ENCODE measurements around the gene TAF4B.
"Not testable (repeated sequence)": the region's sequence is repeated elsewhere in the genome, so short reads cannot be mapped to it uniquely, and the experiment has no call there.

Gene TAF4B

DNA sequence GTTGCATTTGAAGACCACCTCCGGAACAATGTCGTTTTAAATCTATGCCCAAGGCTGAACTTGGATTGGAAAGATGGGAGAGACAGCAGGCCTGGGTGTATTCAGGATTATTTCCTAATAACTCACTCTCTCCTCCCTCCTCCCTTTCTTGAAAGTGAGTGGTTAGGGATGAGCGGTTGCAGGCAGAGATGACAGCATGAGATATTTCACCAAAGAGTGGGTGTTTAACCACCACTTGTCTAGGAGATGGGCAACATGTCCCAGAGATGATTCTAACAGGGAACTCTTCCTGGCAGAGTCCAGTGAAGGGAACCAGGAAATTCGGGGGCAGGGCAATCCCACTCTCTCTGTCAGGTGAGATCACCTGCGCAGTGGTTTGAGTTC lies 198.9 kb downstream of the TAF4B start:
- no peak for DNase-seq

DNA sequence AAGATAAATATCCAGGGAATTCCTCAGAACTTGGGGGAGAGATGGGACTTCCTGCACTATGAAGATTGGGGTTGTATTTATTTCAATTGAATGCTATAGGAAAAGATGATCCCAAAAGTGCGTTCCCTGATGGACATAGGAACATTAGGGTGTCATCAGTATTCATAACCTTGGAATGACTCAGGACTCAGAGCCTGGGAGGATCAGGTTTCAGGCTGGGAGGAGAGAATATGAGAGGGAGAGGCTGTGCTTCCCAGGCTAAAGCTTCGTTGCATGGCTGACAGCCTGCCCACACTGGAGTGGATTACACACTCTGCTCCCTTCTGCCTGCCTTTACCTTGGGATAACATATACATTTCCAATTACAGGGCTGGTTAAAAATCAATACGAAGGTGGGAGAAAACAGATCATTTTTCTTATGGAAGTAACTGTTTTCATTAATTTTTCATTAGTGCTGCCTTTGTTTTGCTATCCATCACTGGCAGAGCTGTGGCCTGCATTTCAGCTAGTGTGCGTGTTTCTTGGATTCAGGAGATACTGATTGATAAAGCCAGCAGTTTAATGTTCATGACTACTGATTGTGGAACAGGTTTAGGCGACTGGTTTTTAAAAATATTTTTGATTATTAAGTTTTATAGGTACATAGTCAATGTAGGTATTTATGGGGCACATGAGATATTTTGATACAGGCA lies 203.4 kb downstream of the TAF4B start:
- no peak for DNase-seq

DNA sequence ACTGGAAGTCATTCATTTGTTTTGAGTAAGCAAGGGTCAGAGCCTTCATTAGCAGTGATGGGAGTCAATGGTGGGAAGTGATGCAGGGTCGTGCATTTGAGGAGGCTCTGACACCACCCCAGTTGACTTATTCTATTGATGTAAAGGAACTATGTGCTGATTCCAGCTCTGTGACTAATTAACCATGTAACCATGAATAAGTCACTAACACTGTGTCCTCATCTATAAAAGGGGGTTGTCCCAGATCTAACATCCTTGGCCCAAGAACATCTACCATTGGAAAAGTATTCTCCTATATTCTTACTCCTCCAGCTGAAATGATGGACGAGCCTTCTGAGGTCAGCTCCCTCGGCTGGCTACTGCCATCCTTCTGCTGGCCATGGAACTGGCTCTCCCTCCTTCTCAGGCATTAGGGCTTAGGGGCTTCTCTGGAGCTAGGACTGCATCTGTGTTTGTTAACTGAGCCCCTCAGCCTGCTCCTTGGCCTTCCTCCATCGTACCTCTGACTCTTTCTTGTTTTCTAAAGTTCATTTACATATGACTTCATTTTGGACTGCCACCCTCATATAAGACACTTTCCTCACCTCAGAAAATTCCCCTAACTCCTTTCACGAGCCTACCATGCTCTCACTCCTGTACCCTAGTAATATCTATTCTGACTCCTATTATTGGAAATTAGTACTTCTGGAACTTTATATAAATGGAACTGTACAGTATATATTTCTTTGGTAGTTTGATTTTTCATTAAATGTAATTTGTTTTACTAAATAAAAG lies 206.6 kb downstream of the TAF4B start:
- DNase-seq = no peak

DNA sequence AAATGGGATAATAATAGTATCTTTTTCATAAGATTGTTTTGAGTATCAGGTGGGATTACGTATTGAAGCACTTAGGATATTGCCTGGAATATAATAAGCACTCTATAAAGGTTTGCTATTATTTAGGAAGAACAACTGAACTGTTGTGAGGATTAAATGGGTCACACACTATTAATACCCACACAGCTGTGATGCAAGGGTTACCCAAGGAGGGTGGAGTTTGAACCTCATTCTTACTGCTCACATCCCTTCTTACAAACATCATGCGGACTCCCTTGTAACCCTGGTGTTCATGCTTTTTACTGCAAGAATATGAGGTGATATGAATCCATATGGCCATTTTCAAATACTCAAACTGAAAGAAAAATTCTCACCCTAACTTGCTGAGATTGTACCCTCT lies 208.6 kb downstream of the TAF4B start:
- no peak for DNase-seq

DNA sequence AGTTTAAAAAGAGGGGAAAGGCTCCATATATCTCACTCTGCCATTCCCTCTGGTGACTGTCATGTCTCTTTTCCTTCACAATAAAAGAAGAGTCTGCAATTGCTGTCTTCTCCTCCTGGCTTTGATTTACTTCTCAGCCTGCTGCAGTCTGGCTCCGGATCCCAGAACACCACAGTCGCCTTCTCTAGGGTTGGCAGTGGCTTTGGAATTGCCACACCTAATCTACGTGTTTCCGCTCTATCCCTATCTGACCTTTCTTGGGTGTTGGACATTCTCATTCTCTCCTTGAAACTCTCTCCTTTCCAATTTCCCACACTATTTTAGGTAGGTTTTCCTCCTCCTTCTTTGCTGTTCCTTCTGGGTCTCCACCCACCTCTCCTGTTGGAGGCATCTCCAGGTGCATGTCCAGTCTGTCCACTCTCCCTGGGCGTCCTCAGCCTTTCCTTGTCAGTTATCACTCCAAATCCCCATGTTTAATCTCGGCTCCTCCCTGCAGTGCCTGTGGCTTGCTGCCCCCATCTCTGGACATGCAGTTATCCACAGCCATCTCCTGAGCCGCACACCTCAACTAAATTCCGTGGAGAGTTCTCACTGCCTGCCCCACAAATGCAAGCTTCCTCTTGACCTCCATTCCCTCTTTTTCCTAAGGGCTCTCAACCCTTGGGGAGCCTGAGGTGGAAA lies 209.3 kb downstream of the TAF4B start:
- no peak for DNase-seq

DNA sequence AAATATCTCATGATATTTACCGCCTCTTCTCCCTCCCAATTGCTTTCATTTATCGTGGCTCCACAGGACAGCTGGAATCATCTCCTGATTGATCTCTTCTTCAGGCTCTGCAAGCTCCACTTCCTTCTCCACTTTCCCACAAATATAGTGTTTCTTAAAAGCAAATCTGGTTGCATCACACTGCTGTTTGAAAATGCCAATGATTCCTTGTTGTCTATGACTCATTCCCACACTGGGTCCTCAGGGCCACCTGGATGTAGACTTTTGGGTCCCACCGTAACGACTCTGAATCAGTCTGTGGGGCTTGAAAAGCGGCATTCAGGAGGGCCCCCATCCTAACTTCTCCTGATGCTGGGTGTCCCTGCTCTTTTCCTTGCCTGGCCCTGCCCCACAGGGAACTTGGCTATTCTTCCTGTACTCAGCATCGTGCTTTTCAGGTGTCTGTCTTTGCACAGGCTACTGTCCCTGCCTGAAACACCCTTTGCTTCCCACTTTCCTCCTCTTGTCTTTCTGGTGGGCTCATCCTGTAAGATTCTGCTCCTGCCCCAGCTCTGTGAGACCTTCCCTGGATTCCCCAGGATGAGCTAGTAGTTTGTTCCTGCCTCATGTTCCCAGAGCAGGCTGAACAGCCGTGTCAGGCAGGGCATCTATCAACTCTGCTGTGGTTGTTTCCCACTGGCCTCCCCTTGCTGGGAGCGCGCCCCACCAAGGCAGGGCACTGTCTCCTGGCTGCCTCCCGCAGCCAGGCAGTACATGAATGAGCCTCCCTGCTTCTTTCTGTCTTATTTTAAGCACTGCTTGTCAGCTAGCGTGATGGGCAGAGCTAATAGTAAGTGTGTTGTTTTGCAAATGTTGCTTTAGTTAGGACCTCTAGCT lies 210.2 kb downstream of the TAF4B start:
- DNase-seq = no peak

DNA sequence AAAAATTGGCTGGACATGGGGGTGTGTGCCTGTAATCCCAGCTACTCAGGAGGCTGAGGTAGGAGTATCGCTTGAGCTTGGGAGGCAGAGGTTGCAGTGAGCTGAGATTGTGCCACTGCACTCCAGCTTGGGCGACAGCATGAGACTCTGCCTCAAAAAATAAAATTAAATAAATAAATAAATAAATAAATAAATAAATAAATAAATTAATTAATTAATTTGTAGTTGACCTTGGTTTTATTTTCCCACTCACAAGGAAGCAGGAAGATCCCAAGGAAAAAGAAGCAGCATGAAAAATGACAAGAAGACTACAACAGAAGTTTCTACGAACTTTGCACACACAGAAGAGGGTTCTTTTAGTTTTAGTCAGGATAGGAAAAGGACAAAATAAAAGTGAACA lies 211.4 kb downstream of the TAF4B start:
- not testable (repeated sequence) for DNase-seq

DNA sequence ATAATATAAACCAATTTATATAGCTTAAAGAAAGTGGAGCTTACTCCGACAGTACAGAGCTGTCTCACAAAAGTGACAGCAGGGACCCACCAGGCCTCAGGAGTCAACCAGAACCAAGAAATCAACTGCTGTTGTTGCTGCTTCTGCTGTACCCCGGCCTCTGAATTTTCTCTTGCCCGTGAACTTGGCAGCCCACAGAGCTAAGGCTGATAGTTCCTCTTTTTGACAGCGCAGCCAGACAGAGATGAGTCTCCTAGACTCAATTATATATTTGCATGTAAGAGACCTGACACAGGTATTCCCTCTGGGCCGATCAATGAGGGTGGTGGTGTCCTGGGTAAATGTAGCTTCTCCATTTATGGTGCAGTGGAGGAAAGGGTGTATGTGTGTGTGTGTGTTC lies 212.7 kb downstream of the TAF4B start:
- DNase-seq = peak; percentile 10

DNA sequence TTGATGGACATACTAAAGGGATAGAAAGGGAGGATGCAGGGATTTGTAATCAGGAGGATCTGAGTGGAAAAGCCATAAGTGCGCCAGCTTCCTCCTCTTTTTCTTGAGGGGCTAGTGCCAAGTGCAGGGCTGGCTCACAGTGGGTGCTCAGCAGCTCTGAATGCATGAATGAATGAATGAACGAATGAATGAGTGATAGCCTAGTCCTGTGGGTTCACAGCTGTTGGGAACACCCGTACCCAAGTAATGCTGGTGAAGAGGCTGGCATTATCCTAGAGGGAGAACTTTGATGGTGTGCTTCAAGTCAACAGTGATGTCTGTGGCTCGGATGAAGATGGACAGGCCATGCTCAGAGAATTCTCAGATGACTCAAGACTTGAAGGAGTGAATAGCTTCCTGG lies 213.3 kb downstream of the TAF4B start:
- no peak for DNase-seq

DNA sequence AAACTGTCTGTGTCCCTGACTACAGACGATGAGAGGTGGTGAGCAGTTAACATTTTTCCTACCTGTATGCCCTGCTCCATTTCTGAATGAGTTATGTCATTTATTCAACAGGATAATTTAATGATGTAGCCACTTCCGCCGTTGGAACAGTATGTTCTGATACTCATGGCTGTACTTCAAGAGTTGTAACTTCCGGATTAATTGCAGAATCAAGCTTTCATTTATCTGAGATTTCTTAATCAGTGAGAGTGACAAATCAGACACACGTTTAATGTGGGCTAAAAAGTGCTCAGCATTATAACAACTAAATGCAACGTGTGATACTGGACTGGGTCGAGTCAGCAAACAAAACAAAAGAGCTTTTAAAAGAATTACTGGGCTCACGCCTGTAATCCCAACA lies 214.4 kb downstream of the TAF4B start:
- DNase-seq = no peak

All from hematopoietic multipotent progenitor cell treated with erythropoietin and hydrocortisone succinate and interleukin-3 and kit ligand, for 6 days (in vitro differentiated cells).